ENCODE results near the gene ARHGEF18. TPM values are rescaled to one million over a fixed set of nuclear protein-coding genes. Genes with fewer than 3 reads are reported as not detected.

ARHGEF18 gene
- total and polyA plus RNA-seq, 2 experiments from 2014 or later, result 12.8 to 47.6 TPM

GRCh38 chr19:7349961-7350711, 1.4 kb downstream of the ARHGEF18 start (continued):
- TF ChIP-seq, protein P1, sequence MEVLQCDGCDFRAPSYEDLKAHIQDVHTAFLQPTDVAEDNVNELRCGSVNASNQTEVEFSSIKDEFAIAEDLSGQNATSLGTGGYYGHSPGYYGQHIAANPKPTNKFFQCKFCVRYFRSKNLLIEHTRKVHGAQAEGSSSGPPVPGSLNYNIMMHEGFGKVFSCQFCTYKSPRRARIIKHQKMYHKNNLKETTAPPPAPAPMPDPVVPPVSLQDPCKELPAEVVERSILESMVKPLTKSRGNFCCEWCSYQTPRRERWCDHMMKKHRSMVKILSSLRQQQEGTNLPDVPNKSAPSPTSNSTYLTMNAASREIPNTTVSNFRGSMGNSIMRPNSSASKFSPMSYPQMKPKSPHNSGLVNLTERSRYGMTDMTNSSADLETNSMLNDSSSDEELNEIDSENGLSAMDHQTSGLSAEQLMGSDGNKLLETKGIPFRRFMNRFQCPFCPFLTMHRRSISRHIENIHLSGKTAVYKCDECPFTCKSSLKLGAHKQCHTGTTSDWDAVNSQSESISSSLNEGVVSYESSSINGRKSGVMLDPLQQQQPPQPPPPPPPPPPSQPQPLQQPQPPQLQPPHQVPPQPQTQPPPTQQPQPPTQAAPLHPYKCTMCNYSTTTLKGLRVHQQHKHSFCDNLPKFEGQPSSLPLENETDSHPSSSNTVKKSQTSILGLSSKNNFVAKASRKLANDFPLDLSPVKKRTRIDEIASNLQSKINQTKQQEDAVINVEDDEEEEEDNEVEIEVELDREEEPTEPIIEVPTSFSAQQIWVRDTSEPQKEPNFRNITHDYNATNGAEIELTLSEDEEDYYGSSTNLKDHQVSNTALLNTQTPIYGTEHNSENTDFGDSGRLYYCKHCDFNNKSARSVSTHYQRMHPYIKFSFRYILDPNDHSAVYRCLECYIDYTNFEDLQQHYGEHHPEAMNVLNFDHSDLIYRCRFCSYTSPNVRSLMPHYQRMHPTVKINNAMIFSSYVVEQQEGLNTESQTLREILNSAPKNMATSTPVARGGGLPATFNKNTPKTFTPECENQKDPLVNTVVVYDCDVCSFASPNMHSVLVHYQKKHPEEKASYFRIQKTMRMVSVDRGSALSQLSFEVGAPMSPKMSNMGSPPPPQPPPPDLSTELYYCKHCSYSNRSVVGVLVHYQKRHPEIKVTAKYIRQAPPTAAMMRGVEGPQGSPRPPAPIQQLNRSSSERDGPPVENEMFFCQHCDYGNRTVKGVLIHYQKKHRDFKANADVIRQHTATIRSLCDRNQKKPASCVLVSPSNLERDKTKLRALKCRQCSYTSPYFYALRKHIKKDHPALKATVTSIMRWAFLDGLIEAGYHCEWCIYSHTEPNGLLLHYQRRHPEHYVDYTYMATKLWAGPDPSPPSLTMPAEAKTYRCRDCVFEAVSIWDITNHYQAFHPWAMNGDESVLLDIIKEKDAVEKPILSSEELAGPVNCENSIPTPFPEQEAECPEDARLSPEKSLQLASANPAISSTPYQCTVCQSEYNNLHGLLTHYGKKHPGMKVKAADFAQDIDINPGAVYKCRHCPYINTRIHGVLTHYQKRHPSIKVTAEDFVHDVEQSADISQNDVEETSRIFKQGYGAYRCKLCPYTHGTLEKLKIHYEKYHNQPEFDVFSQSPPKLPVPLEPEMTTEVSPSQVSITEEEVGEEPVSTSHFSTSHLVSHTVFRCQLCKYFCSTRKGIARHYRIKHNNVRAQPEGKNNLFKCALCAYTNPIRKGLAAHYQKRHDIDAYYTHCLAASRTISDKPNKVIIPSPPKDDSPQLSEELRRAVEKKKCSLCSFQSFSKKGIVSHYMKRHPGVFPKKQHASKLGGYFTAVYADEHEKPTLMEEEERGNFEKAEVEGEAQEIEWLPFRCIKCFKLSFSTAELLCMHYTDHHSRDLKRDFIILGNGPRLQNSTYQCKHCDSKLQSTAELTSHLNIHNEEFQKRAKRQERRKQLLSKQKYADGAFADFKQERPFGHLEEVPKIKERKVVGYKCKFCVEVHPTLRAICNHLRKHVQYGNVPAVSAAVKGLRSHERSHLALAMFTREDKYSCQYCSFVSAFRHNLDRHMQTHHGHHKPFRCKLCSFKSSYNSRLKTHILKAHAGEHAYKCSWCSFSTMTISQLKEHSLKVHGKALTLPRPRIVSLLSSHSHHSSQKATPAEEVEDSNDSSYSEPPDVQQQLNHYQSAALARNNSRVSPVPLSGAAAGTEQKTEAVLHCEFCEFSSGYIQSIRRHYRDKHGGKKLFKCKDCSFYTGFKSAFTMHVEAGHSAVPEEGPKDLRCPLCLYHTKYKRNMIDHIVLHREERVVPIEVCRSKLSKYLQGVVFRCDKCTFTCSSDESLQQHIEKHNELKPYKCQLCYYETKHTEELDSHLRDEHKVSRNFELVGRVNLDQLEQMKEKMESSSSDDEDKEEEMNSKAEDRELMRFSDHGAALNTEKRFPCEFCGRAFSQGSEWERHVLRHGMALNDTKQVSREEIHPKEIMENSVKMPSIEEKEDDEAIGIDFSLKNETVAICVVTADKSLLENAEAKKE (CRISPR knock-in tag; IDR thresholded peaks at IDR 0.05), result no peak

DNA sequence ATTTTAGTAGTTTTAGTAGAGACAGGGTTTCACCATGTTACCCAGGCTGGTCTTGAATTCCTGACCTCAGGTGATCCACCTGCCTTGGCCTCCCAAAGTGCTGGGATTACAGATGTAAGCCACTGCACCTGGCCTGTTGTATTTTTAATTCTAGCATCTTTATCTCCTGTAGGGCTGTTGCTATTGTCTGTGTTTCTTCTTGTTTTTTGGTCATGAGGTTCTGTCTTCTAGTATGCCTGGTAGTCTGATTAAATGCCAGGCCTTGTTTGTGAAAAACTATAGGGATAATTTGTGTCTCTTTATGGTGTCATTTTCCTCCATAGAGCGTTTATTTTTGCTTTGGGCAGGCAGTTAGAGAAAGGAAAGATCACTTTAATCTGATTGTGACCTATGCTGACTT, 3.1 kb downstream of the ARHGEF18 start:
- no peak overlapping the region for H3K27ac Mint-ChIP-seq
- H3K27ac ChIP-seq (ENCODE audit: low read depth), result no peak overlapping the region
- no peaks in the 10 kb centered on the region for H3K4me1 Mint-ChIP-seq
- peaks cover 47% of the 10 kb centered on the region for H3K9me3 Mint-ChIP-seq
- H3K36me3 Mint-ChIP-seq (ENCODE audit: low read depth), result peaks cover 8% of the 10 kb centered on the region; the same call in 2 of the 3 replicates
- no peak overlapping the region for H3K4me3 Mint-ChIP-seq
- no peaks in the 10 kb centered on the region for H3K9me2 ChIP-seq (ENCODE audit: insufficient read depth)
- H3K27me3 ChIP-seq (ENCODE audit: insufficient read depth), result no peaks in the 10 kb centered on the region
- H3K36me3 ChIP-seq (ENCODE audit: insufficient read depth), result no peaks in the 10 kb centered on the region
- H4K20me1 ChIP-seq (replicated peaks; ENCODE audit: insufficient read depth), result no peaks in the 10 kb centered on the region
- H3K4me2 ChIP-seq, result no peak overlapping the region
- H3K4me1 ChIP-seq (ENCODE audit: insufficient read depth), result no peaks in the 10 kb centered on the region
- ATAC-seq, result no peak
- DNase-seq (ENCODE audit: low spot score), result no peak
- no peak overlapping the region for H3K4me3 ChIP-seq
- H3K27me3 Mint-ChIP-seq (ENCODE audit: insufficient read depth, low read depth, poor library complexity), result peaks cover 13% of the 10 kb centered on the region
- no peaks in the 10 kb centered on the region for H3K79me2 ChIP-seq (replicated peaks; ENCODE audit: insufficient read depth)
- H3F3A ChIP-seq (replicated peaks; ENCODE audit: low read depth), result no peaks in the 10 kb centered on the region
- no peak overlapping the region for H2AFZ ChIP-seq
- TF ChIP-seq REST (IDR thresholded peaks at IDR 0.05; ENCODE audit: unreplicated experiment), result no peak
- no peak for TF ChIP-seq POLR2AphosphoS5 (IDR thresholded peaks at IDR 0.05; ENCODE audit: low read depth)
- TF ChIP-seq JUNB (IDR thresholded peaks at IDR 0.05; ENCODE audit: unreplicated experiment), result no peak
- TF ChIP-seq EZH2 (IDR thresholded peaks at IDR 0.05; ENCODE audit: low read depth, unreplicated experiment), result no peak
- no peak for TF ChIP-seq ETS1 (IDR thresholded peaks at IDR 0.05)
